Nephron progenitor cell (in vitro differentiated cells): ENCODE data around the gene POC1B.

Experiments used
- DNase-seq: peaks from one replicate; pipeline ENCODE4 v3.0.0; 2021
- H3K27ac Mint-ChIP-seq: 2 replicates; pipeline ENCODE4 v1.8.0; 2021; ENCODE audit warnings: mild to moderate bottlenecking, moderate library complexity, mixed read lengths
- H3K27me3 Mint-ChIP-seq: 2 replicates; pipeline ENCODE4 v1.8.0; 2021; ENCODE audit warnings: mild to moderate bottlenecking, low read depth, mixed read lengths; ENCODE audit not compliant: poor library complexity
- H3K36me3 Mint-ChIP-seq: 2 replicates; pipeline ENCODE4 v1.8.0; 2021; ENCODE audit warnings: low read depth, mixed read lengths
- H3K4me1 Mint-ChIP-seq: 2 replicates; pipeline ENCODE4 v1.8.0; 2021; ENCODE audit warnings: mixed read lengths
- H3K4me3 Mint-ChIP-seq: 2 replicates; pipeline ENCODE4 v1.8.0; 2021; ENCODE audit warnings: mild to moderate bottlenecking, moderate library complexity, mixed read lengths
- H3K9me3 Mint-ChIP-seq: 2 replicates; pipeline ENCODE4 v1.8.0; 2021; ENCODE audit warnings: mild to moderate bottlenecking, moderate library complexity, mixed read lengths
- TF ChIP-seq, protein P1 (sequence below): fragments of 200-600 bp; sonication (generic); IDR thresholded peaks from 2 replicates; pipeline ENCODE4 v1.5.0; 2021; ENCODE audit warnings: antibody characterized with exemption

The POC1B gene

DNA sequence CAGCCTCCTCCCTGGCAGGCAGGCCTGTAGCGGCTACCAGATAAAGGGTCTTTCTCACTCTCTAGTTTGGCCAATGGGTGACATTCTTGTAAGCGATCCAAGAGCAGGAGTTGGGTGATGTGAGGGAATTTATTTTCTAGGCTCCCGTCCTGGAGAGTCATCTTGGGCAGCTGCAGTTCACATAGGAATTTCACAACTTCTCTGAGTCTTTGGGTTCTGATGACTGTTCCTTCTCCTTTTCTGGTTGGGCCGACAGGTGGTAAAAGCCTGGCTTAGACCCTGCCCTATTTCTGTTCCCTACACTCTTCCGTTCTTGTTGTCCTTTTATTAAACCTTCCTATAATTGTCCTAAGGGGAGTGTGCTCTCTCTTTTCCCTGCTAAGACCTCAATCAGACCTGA lies 42.6 kb upstream of the POC1B start:
- Mint-ChIP-seq H3K27me3 (peaks cover 3% of the 10 kb centered on the region), H3K36me3 (no peaks in the 10 kb centered on the region), H3K4me1 (peaks cover 14% of the 10 kb centered on the region), H3K27ac (no peak overlapping the region), H3K4me3 (no peak overlapping the region), H3K9me3 (no peaks in the 10 kb centered on the region)
- TF ChIP-seq, protein P1, sequence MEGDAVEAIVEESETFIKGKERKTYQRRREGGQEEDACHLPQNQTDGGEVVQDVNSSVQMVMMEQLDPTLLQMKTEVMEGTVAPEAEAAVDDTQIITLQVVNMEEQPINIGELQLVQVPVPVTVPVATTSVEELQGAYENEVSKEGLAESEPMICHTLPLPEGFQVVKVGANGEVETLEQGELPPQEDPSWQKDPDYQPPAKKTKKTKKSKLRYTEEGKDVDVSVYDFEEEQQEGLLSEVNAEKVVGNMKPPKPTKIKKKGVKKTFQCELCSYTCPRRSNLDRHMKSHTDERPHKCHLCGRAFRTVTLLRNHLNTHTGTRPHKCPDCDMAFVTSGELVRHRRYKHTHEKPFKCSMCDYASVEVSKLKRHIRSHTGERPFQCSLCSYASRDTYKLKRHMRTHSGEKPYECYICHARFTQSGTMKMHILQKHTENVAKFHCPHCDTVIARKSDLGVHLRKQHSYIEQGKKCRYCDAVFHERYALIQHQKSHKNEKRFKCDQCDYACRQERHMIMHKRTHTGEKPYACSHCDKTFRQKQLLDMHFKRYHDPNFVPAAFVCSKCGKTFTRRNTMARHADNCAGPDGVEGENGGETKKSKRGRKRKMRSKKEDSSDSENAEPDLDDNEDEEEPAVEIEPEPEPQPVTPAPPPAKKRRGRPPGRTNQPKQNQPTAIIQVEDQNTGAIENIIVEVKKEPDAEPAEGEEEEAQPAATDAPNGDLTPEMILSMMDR: no peak
- DNase-seq: no peak

DNA sequence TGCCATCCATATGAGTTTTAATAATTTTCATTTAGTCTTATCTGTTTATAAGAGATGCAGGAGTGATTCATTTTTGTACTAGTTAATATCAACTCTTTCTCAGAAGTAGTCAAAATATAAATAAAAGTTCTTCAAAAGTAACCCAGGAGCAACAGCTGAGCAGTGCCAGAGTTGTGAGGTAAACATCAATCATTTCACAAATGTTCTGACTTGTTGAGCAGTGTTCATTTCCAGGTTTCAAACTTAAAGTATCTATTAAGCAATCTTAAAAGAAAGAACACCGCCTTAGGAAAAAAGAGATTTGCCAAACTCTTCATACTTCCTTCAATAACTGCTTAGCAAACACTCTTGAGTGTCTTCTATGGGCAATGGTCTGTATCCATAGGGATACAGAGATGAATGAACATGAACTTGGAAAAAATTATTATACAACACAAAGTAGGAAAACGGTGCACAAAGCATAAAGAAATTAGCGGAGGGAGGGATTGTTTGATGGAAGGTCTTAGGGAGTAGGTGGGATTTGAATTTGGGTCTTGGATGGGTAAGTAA lies 41.9 kb upstream of the POC1B start:
- no peak overlapping the region for H3K4me3 Mint-ChIP-seq
- H3K4me1 Mint-ChIP-seq: peaks cover 20% of the 10 kb centered on the region
- no peaks in the 10 kb centered on the region for H3K9me3 Mint-ChIP-seq
- no peaks in the 10 kb centered on the region for H3K36me3 Mint-ChIP-seq
- peaks cover 3% of the 10 kb centered on the region for H3K27me3 Mint-ChIP-seq
- DNase-seq: no peak
- H3K27ac Mint-ChIP-seq: no peak overlapping the region
- TF ChIP-seq, protein P1: no peak

DNA sequence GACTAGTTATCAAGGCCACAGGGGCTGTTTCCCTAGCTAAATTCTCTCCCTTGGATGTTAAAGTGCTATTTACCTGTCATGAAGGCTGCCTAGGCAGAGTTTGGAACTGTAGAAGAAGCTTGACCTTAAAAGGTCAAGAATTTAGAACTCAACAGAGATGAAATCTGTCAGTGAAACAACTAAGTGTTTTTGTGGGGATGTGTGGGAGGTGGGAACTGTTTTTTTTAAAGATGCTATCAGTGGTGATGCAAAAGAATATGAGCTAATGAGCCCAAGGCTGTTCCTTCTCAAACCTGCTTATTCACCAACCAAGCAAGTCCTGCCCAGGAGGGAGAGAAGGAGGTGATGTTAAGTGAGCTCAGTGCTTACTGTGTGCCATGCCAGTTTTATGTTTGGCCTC lies 40.8 kb upstream of the POC1B start:
- DNase-seq: no peak
- H3K36me3 Mint-ChIP-seq: no peaks in the 10 kb centered on the region
- peak overlapping the region; percentile 44 for H3K27ac Mint-ChIP-seq
- H3K4me1 Mint-ChIP-seq: peaks cover 22% of the 10 kb centered on the region
- no peaks in the 10 kb centered on the region for H3K9me3 Mint-ChIP-seq
- H3K27me3 Mint-ChIP-seq: no peaks in the 10 kb centered on the region
- no peak overlapping the region for H3K4me3 Mint-ChIP-seq
- TF ChIP-seq, protein P1: no peak

DNA sequence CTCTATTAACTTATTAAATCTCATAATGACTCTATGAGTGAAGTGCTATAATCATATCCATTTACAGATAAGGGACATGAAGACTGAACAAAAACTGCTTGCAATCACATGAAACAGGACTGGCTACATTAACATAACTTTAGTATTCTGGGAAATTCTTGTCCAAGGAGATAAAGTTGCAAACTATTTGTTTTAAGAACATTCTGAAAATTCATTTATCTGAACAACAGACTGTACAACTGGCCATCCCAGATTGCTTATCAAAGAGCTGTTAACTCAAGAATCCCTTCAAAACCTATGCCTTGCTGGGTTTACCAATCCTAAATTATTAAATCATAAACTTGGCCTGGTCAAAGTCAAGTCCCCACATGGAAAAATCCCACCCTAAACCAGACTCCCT lies 39.2 kb upstream of the POC1B start:
- Mint-ChIP-seq H3K4me3 (no peak overlapping the region), H3K27me3 (no peaks in the 10 kb centered on the region), H3K27ac (no peak overlapping the region), H3K9me3 (no peaks in the 10 kb centered on the region), H3K4me1 (peaks cover 22% of the 10 kb centered on the region), H3K36me3 (no peaks in the 10 kb centered on the region)
- DNase-seq: no peak
- TF ChIP-seq, protein P1: no peak

DNA sequence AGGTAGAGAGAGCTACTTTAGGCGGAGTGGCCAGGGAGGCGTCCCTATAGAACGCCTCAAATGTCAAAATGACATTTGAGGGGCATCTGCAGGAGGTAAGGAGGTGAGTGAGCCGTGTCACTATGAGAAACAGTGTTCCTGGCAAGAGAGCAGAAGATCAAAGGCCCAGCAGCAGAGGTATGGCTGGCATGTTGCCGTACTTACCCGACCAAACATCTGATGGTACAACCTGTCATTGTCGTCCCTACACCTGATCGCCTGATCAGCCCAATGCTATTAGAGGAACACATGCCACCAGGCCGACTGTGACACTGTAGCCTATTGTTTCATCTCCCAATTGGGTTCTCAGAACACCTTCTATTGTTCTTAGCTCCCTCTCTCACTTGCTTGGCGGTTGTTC lies 33.9 kb upstream of the POC1B start:
- Mint-ChIP-seq H3K27me3 (no peaks in the 10 kb centered on the region), H3K36me3 (peaks cover 9% of the 10 kb centered on the region), H3K4me3 (no peak overlapping the region), H3K4me1 (peaks cover 26% of the 10 kb centered on the region), H3K27ac (no peak overlapping the region), H3K9me3 (peaks cover 10% of the 10 kb centered on the region)
- TF ChIP-seq, protein P1: no peak
- DNase-seq: no peak

DNA sequence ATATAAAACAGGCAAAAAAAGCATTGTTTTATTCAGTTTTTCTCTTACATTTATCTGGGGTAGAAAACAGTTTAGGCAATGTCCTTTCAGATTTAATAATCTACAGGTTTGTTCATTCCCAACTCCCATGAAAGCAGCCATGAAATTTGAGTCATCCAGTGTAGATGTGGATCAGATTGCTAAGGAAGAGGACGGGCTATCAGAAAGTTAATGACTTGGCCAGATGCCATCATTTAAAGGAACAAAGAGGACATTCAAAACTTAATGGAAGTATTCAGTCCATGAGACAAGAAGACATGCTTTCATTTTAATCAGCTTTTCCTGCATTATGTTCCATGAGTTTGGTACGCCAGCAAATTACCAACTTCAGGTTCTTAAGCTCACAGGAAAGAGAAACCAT lies 31.1 kb upstream of the POC1B start:
- peaks cover 11% of the 10 kb centered on the region for H3K4me1 Mint-ChIP-seq
- peaks cover 16% of the 10 kb centered on the region for H3K9me3 Mint-ChIP-seq
- peaks cover 17% of the 10 kb centered on the region for H3K36me3 Mint-ChIP-seq
- H3K27me3 Mint-ChIP-seq: no peaks in the 10 kb centered on the region
- H3K27ac Mint-ChIP-seq: no peak overlapping the region
- no peak for DNase-seq
- TF ChIP-seq, protein P1: no peak
- H3K4me3 Mint-ChIP-seq: no peak overlapping the region
